ENCODE data around the gene EFNA1.

DNA sequence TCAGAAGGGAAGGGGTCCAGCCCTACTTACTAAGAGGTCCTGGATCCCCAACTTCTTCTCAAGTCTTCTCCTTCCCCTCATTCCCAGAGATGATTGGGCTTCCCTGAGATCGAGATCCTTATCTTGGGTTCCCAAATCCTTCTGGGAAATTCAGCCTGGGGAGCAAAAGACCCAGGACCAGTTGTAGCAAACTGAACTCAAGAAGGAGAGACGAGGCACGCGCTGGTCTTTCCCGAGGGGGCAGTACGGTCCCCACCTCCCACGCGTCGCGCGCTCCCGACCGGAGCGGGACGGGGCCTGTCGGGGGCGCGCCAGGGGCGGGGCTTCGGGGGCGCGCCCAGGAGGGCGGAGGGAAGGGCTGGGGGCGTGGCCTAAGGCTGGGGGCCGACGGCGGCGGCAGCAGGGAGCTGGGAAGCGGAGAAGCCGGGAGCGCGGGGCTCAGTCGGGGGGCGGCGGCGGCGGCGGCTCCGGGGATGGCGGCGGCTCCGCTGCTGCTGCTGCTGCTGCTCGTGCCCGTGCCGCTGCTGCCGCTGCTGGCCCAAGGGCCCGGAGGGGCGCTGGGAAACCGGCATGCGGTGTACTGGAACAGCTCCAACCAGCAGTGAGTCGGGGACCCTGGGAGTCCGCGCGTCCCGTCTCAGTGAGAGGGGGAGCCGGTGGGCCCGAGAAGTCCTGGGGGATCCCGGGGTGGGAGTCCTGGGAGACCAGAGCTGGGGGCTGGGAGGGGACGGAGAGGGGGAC, 49.0 kb upstream of the EFNA1 start, which contains the start of gene EFNA3:
- TF ChIP-seq POLR2AphosphoS5 (IDR thresholded peaks at IDR 0.05; ENCODE audit: borderline replicate concordance, low read depth, low read length) (peak; percentile 43; the same call in 1 of the 2 replicates), EZH2 (IDR thresholded peaks at IDR 0.05) (no peak)

Measured in SK-N-MC (cell line).